NT2/D1 (cell line): Measurements from ENCODE around the gene ATP9A.

Experiments used
- DNase-seq: peaks from one replicate; pipeline ENCODE4 v3.0.0-alpha.2; 2011; ENCODE audit warnings: low read depth, low spot score
- H3K27me3 ChIP-seq: 2 replicates; pipeline ENCODE4 v1.6.0; 2011; ENCODE audit warnings: mild to moderate bottlenecking; ENCODE audit not compliant: insufficient read length, insufficient read depth
- H3K36me3 ChIP-seq: 2 replicates; pipeline ENCODE4 v1.6.1; 2011; ENCODE audit warnings: mild to moderate bottlenecking, low read length, mixed read lengths; ENCODE audit not compliant: insufficient read depth, insufficient read length
- H3K4me1 ChIP-seq: 2 replicates; pipeline ENCODE4 v1.5.1; 2011; ENCODE audit not compliant: insufficient read depth, insufficient read length
- H3K4me3 ChIP-seq: 2 replicates; pipeline ENCODE4 v1.5.1; 2011; ENCODE audit warnings: low read depth; ENCODE audit not compliant: insufficient read length
- H3K9ac ChIP-seq: 2 replicates; pipeline ENCODE4 v1.6.0; 2011; ENCODE audit warnings: low read depth; ENCODE audit not compliant: insufficient read length
- H3K9me3 ChIP-seq: 2 replicates; pipeline ENCODE4 v1.5.1; 2011; ENCODE audit warnings: mild to moderate bottlenecking, low read length; ENCODE audit not compliant: insufficient read depth
- SUZ12 ChIP-seq: IDR thresholded peaks from 2 replicates; pipeline ENCODE4 v1.6.1; 2011; ENCODE audit not compliant: insufficient read length, insufficient read depth; ENCODE audit errors: extremely low read depth
- YY1 ChIP-seq: IDR thresholded peaks from 2 replicates; pipeline ENCODE4 v1.6.1; 2011; ENCODE audit not compliant: insufficient read length, insufficient read depth
- ZNF274 ChIP-seq: IDR thresholded peaks from 2 replicates; pipeline ENCODE4 v1.6.1; 2011; ENCODE audit warnings: mild to moderate bottlenecking, low read depth, low read length

Gene ATP9A

DNA sequence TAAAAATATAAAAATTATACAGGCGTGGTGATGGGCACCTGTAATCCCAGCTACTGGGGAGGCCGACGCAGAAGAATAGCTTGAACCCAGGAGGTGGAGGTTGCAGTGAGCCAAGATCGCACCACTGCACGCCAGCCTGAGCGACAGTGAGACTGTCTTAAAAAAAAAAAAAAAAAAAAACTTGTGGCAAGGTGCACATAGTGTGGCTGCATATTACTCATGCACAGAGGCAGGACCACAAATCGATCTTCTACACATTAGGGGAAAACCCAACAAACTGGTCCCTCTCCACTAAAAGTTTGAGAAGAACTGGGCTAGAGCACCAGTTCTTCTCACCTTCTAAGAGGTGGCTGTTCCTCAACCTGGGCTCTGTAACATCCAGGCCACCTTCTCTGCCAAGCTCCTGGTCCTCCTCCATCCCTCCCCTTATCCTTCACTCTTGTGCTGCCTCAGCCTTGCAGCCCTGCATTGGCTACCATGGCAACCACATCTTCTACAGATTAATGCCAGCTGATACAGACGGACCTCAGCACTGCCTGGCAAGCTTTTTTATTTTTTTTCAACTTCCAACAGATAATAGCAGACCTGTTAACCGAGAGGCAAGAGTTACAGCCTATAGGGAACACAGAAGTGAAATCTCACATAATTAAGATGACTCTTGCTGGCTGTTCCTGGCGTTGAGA is 88.0 kb downstream of the ATP9A start:
- no peaks in the 10 kb centered on the region for H3K9me3 ChIP-seq
- no peak for DNase-seq
- no peak for TF ChIP-seq ZNF274
- H3K36me3 ChIP-seq, result no peaks in the 10 kb centered on the region
- H3K27me3 ChIP-seq, result no peaks in the 10 kb centered on the region
- no peak overlapping the region for H3K4me3 ChIP-seq
- H3K4me1 ChIP-seq, result peaks cover 6% of the 10 kb centered on the region
- no peak overlapping the region for H3K9ac ChIP-seq

DNA sequence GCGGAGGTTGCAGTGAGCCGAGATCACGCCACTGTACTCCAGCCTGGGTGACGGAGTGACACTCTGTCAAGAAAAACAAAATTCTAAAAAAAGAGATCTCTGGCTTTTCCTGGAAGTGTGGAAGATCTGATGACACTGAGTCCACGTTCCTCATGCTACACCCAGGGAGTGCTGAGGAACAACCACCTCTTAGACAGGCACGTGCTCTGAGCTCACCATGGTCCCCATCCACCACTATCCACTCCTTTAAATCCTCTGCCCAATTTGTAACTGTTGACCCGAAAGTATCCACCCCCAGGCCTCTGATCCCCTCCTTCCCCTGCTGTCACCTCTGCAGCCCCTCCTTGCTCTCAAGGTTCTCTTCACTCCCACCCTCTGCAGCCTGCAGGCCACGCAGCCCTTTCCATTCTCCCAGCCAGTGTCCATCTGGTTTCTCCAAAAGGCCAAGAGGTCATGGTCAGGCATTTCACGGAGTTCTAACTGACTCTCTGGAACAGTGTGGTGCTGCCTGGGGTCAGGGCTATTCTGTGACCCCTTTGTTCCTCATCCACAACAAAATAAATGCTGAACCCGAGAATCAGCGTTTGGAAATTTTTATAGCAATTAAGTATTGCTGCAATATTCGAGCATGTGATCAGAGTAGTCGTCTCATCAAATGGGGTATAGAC is 88.8 kb downstream of the ATP9A start:
- H3K27me3 ChIP-seq, result no peaks in the 10 kb centered on the region
- TF ChIP-seq YY1, result no peak
- TF ChIP-seq SUZ12, result no peak
- TF ChIP-seq ZNF274, result no peak
- H3K36me3 ChIP-seq, result no peaks in the 10 kb centered on the region
- no peaks in the 10 kb centered on the region for H3K9me3 ChIP-seq
- no peak for DNase-seq
- H3K9ac ChIP-seq, result no peak overlapping the region
- H3K4me3 ChIP-seq, result no peak overlapping the region
- H3K4me1 ChIP-seq, result peaks cover 6% of the 10 kb centered on the region

DNA sequence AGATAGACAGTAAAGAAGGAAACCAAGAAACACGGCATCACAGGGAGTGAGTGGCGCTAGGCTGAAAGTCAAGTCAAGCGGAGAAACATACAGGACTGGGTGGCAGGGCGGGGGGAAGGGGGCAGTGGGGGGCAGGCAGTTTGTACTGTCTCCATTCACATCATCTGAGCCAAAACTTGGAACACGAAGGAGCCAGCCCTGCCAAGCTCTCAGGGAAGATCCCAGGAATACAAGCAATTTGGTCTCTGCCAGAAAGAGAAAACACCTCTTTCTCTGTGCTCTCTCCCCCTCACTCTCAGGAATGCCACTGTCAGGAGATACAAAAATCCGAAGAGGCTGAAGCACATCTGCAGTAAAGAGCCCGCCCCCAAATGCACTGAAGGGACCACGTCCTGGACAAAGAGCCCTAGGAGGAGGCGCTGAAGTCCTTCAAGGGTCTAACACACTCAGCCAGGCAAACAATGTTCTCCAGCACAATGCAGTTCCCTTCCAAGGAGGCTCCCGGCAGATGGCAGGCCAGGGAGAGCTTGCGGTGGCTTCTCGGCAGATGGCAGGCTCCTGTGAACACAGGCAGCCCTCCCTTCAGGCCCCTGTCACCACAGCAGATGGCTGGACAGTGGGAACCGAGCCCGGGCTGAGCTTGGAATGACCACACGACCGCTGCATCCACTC is 90.0 kb downstream of the ATP9A start:
- Histone ChIP-seq H3K36me3 (no peaks in the 10 kb centered on the region), H3K4me1 (peaks cover 6% of the 10 kb centered on the region), H3K9ac (no peak overlapping the region), H3K27me3 (no peaks in the 10 kb centered on the region), H3K9me3 (no peaks in the 10 kb centered on the region), H3K4me3 (no peak overlapping the region)
- no peak for DNase-seq
- TF ChIP-seq SUZ12 (no peak), YY1 (no peak), ZNF274 (no peak)

- no peaks in the 10 kb centered on the region for H3K27me3 ChIP-seq
- no peak for DNase-seq
- H3K36me3 ChIP-seq, result no peaks in the 10 kb centered on the region
- H3K4me1 ChIP-seq, result no peaks in the 10 kb centered on the region
- H3K9me3 ChIP-seq, result no peaks in the 10 kb centered on the region
- no peak overlapping the region for H3K4me3 ChIP-seq
- TF ChIP-seq SUZ12, result no peak
- TF ChIP-seq YY1, result no peak
- TF ChIP-seq ZNF274, result no peak
- H3K9ac ChIP-seq, result no peak overlapping the region
Observed at GRCh38 chr20:51668947-51669346, 99.2 kb downstream of the ATP9A start.

DNA sequence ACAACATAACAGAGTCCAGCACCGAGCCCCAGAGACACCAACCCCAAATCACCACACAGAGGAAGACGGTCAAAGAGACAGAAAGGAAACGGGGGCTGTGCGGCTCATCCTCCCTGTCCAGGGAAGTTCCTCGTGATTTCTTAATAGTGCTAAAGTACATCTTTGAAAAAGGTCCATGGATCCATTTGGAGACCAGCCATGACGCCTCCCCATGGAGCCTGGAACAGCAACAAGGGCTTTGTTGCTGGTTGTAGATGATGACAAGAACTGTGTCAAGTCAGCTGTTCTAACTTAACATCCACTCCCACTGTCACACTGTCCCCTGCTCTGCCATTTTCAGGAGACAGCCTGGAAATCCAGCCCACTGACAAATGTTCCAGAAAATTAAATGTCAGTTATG is 99.7 kb downstream of the ATP9A start:
- Histone ChIP-seq H3K4me1 (no peaks in the 10 kb centered on the region), H3K9me3 (no peaks in the 10 kb centered on the region), H3K4me3 (no peak overlapping the region), H3K36me3 (no peaks in the 10 kb centered on the region), H3K27me3 (no peaks in the 10 kb centered on the region), H3K9ac (no peak overlapping the region)
- TF ChIP-seq SUZ12, result no peak
- TF ChIP-seq YY1, result no peak
- no peak for TF ChIP-seq ZNF274
- DNase-seq, result no peak

GRCh38 chr20:51667491-51667890 is 100.7 kb downstream of the ATP9A start:
- H3K9me3 ChIP-seq, result no peaks in the 10 kb centered on the region
- H3K4me1 ChIP-seq, result no peaks in the 10 kb centered on the region
- no peaks in the 10 kb centered on the region for H3K36me3 ChIP-seq
- H3K9ac ChIP-seq, result no peak overlapping the region
- TF ChIP-seq SUZ12 (no peak), ZNF274 (no peak), YY1 (no peak)
- H3K27me3 ChIP-seq, result no peaks in the 10 kb centered on the region
- DNase-seq, result no peak
- H3K4me3 ChIP-seq, result no peak overlapping the region

GRCh38 chr20:51667002-51667408 is 101.2 kb downstream of the ATP9A start:
- no peak overlapping the region for H3K4me3 ChIP-seq
- H3K27me3 ChIP-seq, result no peaks in the 10 kb centered on the region
- no peak for DNase-seq
- peaks cover 1% of the 10 kb centered on the region for H3K4me1 ChIP-seq
- H3K9ac ChIP-seq, result no peak overlapping the region
- H3K36me3 ChIP-seq, result no peaks in the 10 kb centered on the region
- H3K9me3 ChIP-seq, result no peaks in the 10 kb centered on the region
- TF ChIP-seq ZNF274, result no peak
- TF ChIP-seq SUZ12, result no peak
- TF ChIP-seq YY1, result no peak
